Measurements from ENCODE around the gene TM9SF3.
"Not testable (repeated sequence)": the region's sequence is repeated elsewhere in the genome, so short reads cannot be mapped to it uniquely, and the experiment has no call there.

TM9SF3 gene

DNA sequence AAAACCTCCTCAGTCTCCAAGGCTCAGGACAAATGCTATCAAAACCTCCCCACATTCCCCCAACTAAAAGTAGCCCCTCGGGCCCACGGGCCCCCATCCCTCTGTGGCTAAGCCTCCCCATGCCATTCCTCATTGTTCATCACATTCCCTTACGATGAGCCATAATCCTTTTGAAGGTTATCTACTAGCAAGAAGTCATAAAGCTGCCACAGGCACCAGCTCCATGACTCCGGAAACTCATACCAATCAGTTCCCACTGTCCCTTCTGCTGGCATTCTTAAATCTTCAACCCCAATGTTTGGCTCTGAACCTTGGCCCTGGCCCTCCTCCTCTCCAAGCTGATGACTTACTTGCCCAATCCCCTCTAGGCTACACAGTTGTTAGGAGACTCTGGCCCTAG is 19.4 kb upstream of the TM9SF3 start:
- in situ Hi-C loops (cut with MboI; ENCODE audit: low sequenced_read_pairs), result no loop called here

DNA sequence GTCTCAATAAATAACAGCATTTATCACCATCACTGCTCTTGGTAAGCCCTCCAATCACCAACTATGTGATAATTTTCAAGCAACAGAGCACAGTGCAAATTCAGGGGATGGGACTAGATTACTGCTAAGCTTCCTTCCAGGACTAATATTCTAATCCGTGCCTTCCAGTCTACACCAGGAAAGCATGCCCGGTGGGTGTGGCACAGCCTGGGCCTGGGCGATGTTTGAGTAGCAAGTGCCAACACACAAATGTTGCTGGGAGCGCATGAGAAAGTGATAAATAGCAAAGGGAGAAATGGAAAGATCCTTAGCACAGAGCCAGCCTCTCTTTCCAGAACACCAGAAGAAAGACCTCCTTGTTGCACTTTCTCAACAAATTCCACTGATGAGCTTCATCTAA is 13.5 kb upstream of the TM9SF3 start:
- in situ Hi-C loops (cut with MboI; ENCODE audit: low sequenced_read_pairs), result no loop called here

DNA sequence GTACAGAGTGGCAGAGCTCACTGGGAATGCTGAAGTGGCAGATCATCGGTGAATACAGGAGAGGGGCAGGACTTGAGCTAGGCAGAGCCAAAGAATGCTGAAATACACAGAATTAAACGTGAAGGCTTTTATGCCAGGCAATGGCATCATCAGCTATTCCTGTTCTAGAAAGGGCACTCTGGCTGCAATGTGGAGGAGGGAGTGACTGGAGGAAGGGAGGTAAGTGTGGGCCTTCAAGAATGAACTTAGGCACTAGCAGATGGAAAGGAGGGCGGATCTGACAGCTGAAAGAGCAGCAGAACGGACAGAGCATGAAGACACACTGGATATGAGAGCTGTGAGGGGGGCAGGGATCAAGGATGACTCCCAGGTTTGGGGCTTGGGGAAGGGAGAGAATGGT is 12.0 kb upstream of the TM9SF3 start:
- in situ Hi-C loops (cut with MboI; ENCODE audit: low sequenced_read_pairs), result no loop called here

DNA sequence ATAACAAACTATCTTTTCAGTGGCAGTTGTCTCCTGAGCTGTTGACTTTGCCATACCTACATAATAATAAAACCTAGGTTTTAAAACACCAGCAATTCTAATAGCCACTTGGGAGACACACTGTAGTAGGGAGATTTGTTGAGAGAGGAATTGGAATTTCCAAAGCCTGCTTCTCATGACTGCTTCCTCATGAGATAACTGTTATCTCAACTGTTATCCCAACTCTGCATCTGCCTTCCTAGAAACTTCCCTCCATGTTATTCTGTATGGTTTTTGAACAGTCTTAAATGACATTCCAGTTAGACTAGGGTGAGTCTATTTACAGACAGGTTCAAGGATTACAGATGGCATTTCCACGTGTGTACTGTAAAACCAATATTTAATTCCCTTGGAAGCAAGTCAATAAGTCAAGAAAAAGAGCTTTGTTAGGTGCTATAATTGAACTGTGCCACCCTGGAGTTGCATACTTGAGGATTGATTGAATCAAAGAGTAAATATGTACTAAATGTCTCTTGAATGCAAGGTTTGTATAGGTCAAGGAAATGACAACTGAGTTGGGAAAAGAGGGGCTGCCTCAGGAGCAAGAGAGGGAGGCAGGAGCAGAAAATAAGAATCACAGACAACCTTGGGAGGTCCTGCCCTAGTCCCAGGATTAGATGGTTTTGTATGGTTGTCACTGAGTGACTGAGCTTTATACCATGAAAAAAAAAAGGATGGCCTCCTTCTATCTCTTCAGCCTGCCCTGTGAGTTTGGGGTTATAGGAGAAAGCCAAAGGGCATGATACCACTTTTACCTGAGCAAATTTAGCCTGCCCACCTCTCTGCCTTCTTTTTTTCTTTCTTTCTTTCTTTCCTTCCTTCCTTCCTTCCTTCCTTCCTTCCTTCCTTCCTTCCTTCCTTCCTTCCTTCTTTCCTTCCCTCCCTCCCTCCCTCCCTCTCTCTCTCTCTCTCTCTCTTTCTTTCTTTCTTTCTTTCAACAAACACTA is 9.9 kb upstream of the TM9SF3 start:
- in situ Hi-C loops (cut with MboI; ENCODE audit: low sequenced_read_pairs), result no loop called here

DNA sequence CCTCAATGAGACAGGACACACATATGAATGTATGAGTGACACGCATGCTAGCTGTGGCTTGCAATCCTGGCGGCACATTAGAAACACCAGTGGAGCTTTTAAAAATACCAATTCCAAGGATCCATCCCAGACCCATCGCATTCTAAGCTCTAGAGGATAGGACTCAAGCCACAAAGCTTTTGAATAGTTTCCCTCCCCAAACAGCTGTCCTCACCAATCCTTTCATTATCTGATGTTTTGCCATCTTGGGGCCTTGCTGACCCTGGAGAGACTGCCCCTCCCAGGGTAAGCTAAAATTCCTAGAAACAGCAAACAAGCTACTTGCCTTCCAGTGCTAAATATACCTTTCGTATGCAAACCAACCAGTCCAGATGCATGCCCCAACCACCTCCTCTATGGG is 8.9 kb upstream of the TM9SF3 start:
- in situ Hi-C loops (cut with MboI; ENCODE audit: low sequenced_read_pairs), result no loop called here

DNA sequence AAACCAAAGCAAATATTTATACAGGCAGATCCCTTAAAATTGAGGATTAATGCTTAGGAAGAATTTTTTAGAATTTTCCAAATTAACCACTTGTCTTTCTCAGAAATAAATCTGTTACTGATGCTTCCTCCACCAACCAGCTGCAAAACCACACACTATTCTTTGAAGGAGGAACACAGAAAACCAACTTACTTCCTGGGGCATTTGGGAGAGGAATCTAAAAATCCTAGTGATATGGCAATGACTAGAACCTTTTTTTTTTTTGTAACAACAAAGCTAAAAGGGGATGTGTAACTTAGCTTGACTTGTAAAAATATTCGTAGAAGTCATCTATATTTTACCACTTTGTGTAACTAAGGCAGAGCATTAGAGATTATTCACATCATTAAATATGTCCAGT is 5.1 kb upstream of the TM9SF3 start:
- in situ Hi-C loops (cut with MboI; ENCODE audit: low sequenced_read_pairs), result no loop called here

DNA sequence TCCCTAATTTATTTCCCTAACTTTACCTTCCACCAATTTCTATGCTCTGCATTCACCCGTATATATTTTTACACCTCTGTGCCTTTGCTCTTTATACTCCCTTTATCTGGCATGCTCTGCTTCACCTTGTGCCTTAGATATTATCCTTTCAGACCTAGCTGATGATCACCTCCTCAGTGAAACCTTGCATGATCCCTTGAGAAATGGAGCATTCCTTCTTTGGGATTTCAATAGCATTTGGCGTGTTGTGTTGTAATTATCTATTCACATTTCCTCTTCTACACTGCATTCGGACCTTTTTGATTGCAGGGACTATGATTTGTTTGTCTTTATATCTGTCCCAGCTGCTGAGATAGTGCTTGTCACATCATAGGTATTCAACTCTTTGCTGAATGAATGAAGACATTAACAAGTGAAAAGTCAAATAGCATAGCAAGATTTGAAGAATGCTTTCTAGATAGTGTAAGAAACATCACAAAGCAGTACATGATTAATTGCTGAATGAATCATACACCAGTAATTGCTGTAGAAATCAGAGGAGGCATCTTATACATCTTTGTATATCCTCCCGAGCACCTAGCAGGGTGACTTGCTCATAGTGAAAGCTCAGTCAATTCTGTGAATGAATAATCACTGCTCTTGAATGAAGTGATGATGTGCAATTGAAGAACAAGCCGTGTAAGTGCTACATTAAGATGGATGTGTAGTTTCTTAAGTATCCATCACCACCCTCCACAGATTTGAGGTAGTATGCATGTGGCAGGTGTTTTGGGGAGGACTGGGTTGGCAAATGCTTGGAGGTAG is 2.0 kb upstream of the TM9SF3 start:
- in situ Hi-C loops (cut with MboI; ENCODE audit: low sequenced_read_pairs), result no loop called here

DNA sequence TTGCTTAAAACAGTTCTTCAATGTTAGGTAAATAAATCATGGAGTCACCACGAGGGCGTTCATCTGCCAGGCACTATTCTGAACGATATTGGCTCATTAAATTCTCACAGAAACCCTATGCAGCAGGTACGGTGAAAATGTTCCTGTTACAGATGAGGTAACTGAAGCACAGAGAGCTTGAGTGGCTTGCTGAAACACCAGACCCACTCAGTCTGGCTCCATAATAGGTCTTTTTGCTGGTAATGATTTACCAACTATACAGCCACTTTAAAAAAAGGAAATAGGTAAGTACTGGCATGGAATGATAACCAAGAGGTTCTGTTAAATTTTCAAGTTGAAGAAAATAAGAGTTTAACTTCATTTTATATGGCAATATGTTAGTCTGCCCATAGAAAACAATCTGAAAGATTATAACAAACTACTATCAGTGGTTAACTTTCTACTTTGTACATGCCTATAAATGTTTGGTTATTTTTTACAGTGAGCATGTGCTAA is 1.3 kb upstream of the TM9SF3 start:
- in situ Hi-C loops (cut with MboI; ENCODE audit: low sequenced_read_pairs), result no loop called here

DNA sequence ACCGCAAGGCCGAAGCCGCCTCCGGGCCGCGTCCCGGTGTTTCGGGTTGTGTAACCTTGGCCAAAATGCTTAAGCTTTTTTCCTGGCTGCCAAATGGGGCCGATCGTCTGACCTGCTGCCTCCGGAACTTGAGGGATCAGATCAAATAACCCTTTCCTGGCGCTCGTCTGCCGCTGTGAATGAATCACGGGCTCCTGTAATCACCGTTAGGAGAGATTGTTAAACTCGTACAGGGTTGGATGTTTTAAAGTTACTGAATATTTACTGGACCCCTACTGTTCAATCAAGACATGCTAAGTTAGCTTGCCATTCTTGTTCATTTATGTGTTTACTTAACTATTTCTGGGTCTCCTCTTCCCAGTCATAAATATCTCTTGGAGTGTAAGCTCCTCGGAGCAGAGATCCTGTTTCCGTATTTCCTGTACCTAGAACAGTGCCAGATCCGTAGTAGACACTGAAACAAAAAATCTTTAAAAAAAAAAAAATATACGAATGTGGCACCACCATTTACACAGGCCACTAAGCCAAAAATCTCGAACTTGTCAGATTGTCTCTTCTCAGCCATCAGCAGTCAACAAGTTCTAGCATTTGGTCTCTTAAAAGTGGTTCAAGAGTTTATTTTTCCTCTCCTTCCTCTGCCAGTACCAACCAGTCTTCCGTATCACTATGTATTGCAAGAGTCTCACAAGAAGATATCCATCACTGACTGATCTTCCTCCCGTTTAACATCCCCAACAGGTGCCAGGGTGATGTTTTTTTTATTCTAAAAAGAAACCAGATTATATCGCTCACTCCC is 650 bp upstream of the TM9SF3 start:
- in situ Hi-C loops (cut with MboI; ENCODE audit: low sequenced_read_pairs), result no loop called here

DNA sequence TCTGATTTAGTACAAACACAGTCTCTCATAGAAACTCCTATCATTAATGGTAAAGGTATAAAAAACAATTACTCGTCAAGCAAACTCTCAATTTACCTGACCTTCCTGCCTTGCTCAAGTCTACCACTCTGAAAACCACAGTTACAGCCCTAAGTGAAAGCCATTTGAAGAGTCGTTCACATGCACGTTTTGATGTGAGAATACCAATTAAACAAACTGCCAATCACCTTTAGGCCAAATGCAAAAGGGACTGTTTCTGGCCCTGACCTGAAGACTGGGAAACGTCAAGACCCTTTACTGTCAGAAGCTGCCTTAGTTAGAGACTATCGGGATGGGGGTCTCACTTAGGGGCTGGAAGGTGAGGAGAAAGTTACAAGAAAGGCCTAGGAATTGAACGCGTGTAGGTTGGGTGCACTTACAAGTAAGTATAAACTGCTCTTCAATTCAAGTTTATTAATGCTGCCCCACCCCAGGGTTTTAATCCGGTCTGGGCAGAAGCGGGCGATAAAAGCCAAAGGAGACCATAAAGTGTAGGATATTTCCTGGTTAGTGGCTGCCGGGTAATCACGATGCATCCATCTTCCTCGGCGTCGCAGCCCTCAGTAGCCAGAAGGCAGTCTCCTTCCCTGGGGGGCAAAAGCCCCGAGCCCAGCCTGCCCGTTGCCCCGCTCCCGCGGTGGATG is 935 bp downstream of the TM9SF3 start:
- in situ Hi-C loops (cut with MboI; ENCODE audit: low sequenced_read_pairs), result no loop called here

DNA sequence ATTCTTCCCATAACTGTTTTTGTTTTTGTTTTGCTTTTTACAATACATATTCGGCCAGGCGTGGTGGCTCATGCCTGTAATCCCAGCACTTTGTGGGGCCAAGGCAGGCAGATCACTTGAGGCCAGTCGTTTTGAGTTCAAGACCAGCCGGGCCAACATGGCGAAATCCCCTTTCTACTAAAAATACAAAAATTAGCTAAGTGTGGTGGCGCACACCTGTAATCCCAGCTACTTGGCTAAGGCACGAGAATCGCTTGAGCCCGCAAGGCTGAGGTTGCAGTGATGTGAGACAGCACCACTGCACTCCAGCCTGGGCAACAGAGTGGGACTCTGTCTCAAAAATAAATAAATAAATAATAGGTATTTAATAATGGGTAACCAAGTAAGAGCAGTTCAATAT is 2.3 kb downstream of the TM9SF3 start:
- in situ Hi-C loops (cut with MboI; ENCODE audit: low sequenced_read_pairs), result no loop called here

DNA sequence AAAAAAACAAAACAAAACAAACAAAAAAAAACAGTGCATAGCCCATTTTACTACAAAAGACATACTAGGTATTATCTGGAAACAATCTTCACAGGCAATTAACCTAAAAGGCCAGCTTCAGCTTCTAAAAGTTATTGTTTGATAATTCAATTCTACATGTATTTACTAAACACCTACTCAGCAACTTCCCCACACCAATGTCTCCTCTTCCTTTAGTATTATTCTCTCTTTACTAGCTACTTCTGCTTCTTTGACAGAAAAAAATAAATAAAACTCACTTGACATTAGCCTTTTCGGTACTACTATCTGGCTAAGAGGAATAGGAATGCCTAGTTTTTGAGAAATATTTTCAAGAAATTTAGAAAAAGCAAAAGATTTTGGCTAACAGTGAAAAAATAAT is 2.8 kb downstream of the TM9SF3 start:
- in situ Hi-C loops (cut with MboI; ENCODE audit: low sequenced_read_pairs), result no loop called here

DNA sequence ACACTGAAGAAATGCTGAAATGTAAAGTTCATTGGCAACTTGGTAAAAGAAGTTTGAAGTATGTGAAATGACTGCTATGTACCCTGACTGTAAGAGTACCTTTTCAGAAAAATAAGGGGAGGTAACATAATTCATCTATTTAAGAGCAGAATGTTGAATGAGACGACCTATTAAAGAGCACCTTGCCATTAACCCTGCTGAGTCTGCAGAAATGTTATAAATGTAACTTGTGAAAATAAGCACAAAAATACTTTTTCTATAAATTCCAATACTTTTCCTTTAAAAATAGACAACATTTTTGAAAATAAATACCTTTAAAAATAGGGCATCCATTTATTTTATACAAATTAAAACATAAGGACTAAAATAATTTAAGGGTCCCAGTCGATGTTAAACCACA is 7.7 kb downstream of the TM9SF3 start:
- in situ Hi-C loops (cut with MboI; ENCODE audit: low sequenced_read_pairs), result no loop called here

DNA sequence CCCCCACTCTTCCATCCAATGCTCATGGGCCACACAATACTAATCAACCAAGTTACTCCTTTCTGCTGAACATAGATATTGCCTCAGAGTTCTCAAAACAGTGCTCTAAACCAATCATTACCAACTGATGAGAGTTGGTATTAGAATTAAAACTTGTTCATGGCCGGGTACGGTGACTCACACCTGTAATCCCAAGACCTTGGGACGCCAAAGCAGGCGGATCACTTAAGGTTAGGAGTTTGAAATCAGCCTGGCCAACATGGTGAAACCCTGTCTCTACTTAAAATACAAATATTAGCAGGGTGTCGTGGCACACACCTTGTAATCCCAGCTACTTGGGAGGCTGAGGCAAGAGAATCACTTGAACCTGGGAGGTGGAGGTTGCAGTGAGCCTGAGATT is 8.2 kb downstream of the TM9SF3 start:
- in situ Hi-C loops (cut with MboI; ENCODE audit: low sequenced_read_pairs), result no loop called here

DNA sequence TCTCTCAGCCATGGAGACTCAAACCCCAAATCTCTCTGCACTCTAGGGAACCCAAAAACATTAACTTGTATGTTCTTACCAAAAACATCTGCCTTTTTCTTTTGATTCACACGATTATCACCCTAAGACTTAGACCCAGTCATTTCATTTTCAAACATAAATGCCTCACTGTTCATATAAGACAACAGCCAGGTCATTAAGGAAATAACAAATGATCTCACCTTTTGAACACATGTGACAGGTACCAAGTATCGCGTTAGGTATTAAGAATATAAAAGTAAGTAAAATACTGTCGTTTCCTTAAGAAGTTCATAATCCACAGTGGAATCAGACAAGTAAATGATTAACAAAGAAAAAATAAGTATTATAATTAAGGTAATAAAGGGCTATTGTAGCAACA is 8.8 kb downstream of the TM9SF3 start:
- in situ Hi-C loops (cut with MboI; ENCODE audit: low sequenced_read_pairs), result no loop called here

DNA sequence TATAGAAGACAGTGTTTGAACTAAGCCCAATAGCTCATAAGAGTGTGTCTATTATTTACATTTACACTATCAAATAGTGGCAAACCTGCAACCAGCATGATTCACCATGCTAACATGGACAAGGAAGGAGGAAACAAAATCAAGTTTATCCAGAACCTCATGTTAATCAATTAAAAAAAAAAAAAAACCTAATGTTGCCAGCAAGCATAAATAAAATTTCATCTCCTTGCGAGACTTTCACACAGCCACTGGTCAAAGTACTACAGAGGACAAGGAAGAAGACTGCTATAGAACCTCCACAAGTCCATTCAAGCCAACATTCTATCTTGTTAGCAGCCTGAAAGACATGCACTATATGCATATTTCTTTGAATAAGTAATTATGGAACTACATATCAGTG is 9.7 kb downstream of the TM9SF3 start:
- in situ Hi-C loops (cut with MboI; ENCODE audit: low sequenced_read_pairs), result no loop called here

DNA sequence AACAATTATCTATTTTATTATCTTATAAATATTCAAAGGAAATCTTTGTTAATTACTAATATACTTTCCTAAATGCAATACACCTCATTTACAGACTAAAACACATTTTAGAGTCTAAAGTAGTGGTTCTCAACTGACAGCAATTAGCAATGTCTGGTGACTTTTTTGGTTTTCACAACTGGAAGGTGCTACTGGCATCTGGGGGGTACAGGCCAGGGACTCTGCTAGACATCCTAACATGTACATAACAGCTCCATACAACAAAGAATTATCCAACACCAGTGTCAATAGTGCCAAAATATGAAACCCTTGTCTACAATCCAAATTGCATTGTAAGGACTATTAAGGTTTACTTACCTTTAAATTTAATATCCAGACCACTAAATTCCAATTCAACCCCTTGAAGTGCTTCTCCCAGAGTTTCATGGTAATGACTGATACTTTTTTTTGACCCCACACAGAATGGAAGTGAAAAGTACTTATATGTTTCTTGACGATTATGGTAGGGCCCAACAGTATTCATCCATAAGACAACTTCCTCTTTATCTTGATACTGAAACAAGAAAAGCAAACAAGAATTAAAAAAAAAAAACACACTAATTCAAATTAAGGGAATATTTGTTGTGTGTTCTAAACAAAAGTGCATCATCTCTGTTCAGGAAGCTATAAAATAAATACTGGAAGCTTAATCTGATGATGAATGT is 10.4 kb downstream of the TM9SF3 start:
- in situ Hi-C loops (cut with MboI; ENCODE audit: low sequenced_read_pairs), result no loop called here

DNA sequence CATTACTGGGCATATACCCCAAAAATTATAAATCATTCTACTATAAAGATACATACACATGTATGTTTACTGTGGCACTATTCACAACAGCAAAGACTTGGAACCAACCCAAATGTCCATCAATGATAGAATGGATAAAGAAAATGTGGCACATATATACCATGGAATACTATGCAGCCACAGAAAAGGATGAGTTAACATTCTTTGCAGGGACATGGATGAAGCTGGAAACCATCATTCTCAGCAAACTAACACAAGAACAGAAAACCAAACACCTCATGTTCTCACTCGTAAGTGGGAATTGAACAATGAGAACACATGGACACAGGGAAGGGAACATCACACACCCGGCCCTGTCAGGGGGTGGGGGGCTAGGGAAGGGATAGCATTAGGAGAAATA is 12.2 kb downstream of the TM9SF3 start:
- in situ Hi-C loops (cut with MboI; ENCODE audit: low sequenced_read_pairs), result not testable (repeated sequence)

DNA sequence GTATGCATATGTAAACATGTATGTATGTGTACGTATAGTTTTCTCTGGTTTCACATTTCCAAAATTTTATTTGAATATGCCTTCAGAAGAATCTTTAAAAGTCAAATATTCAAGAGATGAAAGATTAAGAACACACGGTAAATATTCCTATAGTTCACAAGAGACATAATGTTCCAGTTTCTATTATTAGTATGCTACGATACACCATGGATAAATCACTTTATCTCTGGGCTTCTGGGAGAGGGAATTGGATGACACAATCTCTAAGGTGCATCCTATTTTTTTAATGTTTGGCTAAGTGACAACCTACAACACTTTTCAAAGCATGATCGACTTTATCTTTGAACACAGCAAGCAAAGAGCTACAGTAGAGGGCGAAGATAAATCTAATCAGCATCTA is 13.8 kb downstream of the TM9SF3 start:
- in situ Hi-C loops (cut with MboI; ENCODE audit: low sequenced_read_pairs), result no loop called here

All from HL-60/S4 treated with retinoic acid at 250 ng/mL for 4 days and 3 days (cell line).